Caco-2 (cell line): Measurements from ENCODE around the gene EPYC. TPM values are rescaled to one million over a fixed set of nuclear protein-coding genes. Genes with fewer than 3 reads are reported as not detected.

ENCODE experiments used
- BruUV-seq: library from RNA; stranded (reverse); fragments of 400-500 nt; replicated peaks from 2 replicates; lab custom pipeline; 2021; lab: Mats Ljungman, UMichigan
- CTCF ChIA-PET: fragments of 300-600 bp; sonication (Branson Sonifier 250); formaldehyde crosslinking; loops from one replicate; lab custom pipeline; 2022; ENCODE audit warnings: antibody characterized with exemption; lab: Charles Lee
- POLR2A ChIA-PET: fragments of 300-600 bp; sonication (Branson Sonifier 250); formaldehyde crosslinking; loops from one replicate; lab custom pipeline; 2022; ENCODE audit warnings: antibody characterized with exemption; lab: Charles Lee
- DNase-seq, 2 experiments: peaks; one replicate each; pipeline versions ENCODE4 v3.0.0 to v3.0.0-alpha.2; 2020 to 2022
- H3K27me3 ChIP-seq: replicated peaks from 2 replicates; pipeline ENCODE4 v1.6.0; 2011; ENCODE audit warnings: low read length; ENCODE audit not compliant: control insufficient read depth, insufficient read depth
- H3K36me3 ChIP-seq: 2 replicates; pipeline ENCODE4 v1.5.1; 2011; ENCODE audit warnings: low read length; ENCODE audit not compliant: control insufficient read depth, insufficient read depth
- H3K4me1 ChIP-seq: fragments of 250-450 bp; sonication (Bioruptor Pico); 2 replicates; pipeline ENCODE4 v1.5.1; 2020; ENCODE audit warnings: mild to moderate bottlenecking
- H3K4me3 ChIP-seq: 2 replicates; pipeline ENCODE4 v1.5.1; 2011; ENCODE audit warnings: low read depth, mild to moderate bottlenecking, control low read depth, low read length
- H3K9me3 ChIP-seq: fragments of 250-450 bp; sonication (Bioruptor Pico); 2 replicates; pipeline ENCODE4 v1.5.1; 2020; ENCODE audit warnings: mild to moderate bottlenecking, moderate library complexity
- H3K27ac Mint-ChIP-seq: one replicate; pipeline ENCODE4 v1.8.0; 2022; ENCODE audit warnings: mixed read lengths; ENCODE audit not compliant: unreplicated experiment
- H3K27me3 Mint-ChIP-seq: one replicate; pipeline ENCODE4 v1.8.0; 2022; ENCODE audit warnings: mixed read lengths; ENCODE audit not compliant: insufficient read depth, unreplicated experiment
- H3K36me3 Mint-ChIP-seq: one replicate; pipeline ENCODE4 v1.8.0; 2022; ENCODE audit warnings: mild to moderate bottlenecking, mixed read lengths; ENCODE audit not compliant: insufficient read depth, unreplicated experiment
- H3K4me1 Mint-ChIP-seq: one replicate; pipeline ENCODE4 v1.8.0; 2022; ENCODE audit warnings: low read depth, mixed read lengths; ENCODE audit not compliant: unreplicated experiment
- H3K4me3 Mint-ChIP-seq: one replicate; pipeline ENCODE4 v1.8.0; 2022; ENCODE audit warnings: mild to moderate bottlenecking, moderate library complexity, mixed read lengths; ENCODE audit not compliant: unreplicated experiment
- H3K9me3 Mint-ChIP-seq: one replicate; pipeline ENCODE4 v1.8.0; 2022; ENCODE audit warnings: mixed read lengths; ENCODE audit not compliant: unreplicated experiment
- intact Hi-C: fragments of 100-400 bp; cut with micrococcal nuclease; formaldehyde crosslinking; loops from one replicate; pipeline ENCODE4 v1.10.0; 2022; ENCODE audit not compliant: unreplicated experiment
- total RNA-seq: library from RNA; stranded (reverse); gene quantifications from 2 replicates; pipeline ENCODE4 v1.2.3, GENCODE V29; 2022
- TF ChIP-seq, protein P1 (sequence below), 2 experiments: fragments of 200-600 bp in 1 of 2; IDR thresholded peaks; 1 replicate in 1 of 2; 2 replicates in 1 of 2; pipeline versions ENCODE4 v1.5.1 to v1.8.0; 2011 to 2022; ENCODE audit warnings: antibody characterized with exemption in 1 of 2, control low read depth in 1 of 2, inconsistent platforms in 1 of 2, low read depth in 1 of 2, low read length in 1 of 2, mild to moderate bottlenecking in 1 of 2, moderate library complexity in 1 of 2; ENCODE audit not compliant: insufficient read depth in 1 of 2, severe bottlenecking in 1 of 2, unreplicated experiment in 1 of 2

Gene EPYC
- total RNA-seq, 1 experiment from 2014 or later, result not detected

- H3K27me3 ChIP-seq, result no peaks in the 10 kb centered on the region
- intact Hi-C loops, result no loop called here
- no peaks in the 10 kb centered on the region for H3K27me3 Mint-ChIP-seq
- no peak overlapping the region for H3K4me3 Mint-ChIP-seq
- H3K9me3 ChIP-seq, result no peaks in the 10 kb centered on the region
- no TSS peak for BruUV-seq
- H3K36me3 ChIP-seq, result no peaks in the 10 kb centered on the region
- no peak for DNase-seq
- H3K4me1 ChIP-seq, result peaks cover 4% of the 10 kb centered on the region; the same call in 1 of the 2 replicates
- peaks cover 22% of the 10 kb centered on the region for H3K9me3 Mint-ChIP-seq
- ChIA-PET CTCF (no interaction called here), POLR2A (no interaction called here)
- H3K4me1 Mint-ChIP-seq, result no peaks in the 10 kb centered on the region
- no peaks in the 10 kb centered on the region for H3K36me3 Mint-ChIP-seq
- H3K4me3 ChIP-seq, result no peak overlapping the region
- TF ChIP-seq, protein P1, sequence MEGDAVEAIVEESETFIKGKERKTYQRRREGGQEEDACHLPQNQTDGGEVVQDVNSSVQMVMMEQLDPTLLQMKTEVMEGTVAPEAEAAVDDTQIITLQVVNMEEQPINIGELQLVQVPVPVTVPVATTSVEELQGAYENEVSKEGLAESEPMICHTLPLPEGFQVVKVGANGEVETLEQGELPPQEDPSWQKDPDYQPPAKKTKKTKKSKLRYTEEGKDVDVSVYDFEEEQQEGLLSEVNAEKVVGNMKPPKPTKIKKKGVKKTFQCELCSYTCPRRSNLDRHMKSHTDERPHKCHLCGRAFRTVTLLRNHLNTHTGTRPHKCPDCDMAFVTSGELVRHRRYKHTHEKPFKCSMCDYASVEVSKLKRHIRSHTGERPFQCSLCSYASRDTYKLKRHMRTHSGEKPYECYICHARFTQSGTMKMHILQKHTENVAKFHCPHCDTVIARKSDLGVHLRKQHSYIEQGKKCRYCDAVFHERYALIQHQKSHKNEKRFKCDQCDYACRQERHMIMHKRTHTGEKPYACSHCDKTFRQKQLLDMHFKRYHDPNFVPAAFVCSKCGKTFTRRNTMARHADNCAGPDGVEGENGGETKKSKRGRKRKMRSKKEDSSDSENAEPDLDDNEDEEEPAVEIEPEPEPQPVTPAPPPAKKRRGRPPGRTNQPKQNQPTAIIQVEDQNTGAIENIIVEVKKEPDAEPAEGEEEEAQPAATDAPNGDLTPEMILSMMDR (IDR thresholded peaks at IDR 0.05; ENCODE audit: insufficient read depth in 1 of 2, low read depth in 1 of 2, low read length in 1 of 2, severe bottlenecking in 1 of 2, unreplicated experiment in 1 of 2), result no peak
- H3K27ac Mint-ChIP-seq, result no peak overlapping the region
Measured at GRCh38 chr12:90938451-90938850, 66.3 kb downstream of the EPYC start.

DNA sequence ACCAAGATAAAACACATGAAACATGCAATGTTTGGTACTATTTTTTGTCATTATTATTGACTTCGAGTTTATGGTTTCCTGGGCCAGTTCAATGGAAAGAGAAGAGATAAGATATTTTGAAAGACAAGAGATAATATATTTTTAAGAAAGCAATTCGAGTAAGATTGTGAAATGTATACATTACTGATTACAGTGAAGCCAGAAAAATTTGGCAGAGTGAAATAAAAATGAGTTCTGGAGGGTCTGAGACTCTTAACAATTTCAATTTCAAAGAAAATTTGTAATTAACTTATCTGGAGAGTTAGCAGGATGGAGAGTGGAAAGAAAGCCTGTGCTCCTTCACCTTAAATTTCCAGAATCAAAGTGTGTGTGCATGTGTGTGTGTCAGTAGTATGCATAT is 67.1 kb downstream of the EPYC start:
- H3K27me3 Mint-ChIP-seq, result no peaks in the 10 kb centered on the region
- TF ChIP-seq, protein P1 (IDR thresholded peaks at IDR 0.05; ENCODE audit: insufficient read depth in 1 of 2, low read depth in 1 of 2, low read length in 1 of 2, severe bottlenecking in 1 of 2, unreplicated experiment in 1 of 2), result no peak
- H3K27me3 ChIP-seq, result no peaks in the 10 kb centered on the region
- no peak overlapping the region for H3K4me3 Mint-ChIP-seq
- intact Hi-C loops, result no loop called here
- no peaks in the 10 kb centered on the region for H3K36me3 Mint-ChIP-seq
- H3K36me3 ChIP-seq, result no peaks in the 10 kb centered on the region
- ChIA-PET POLR2A (no interaction called here), CTCF (no interaction called here)
- no peaks in the 10 kb centered on the region for H3K9me3 ChIP-seq
- BruUV-seq, result no TSS peak
- peaks cover 23% of the 10 kb centered on the region for H3K9me3 Mint-ChIP-seq
- no peak overlapping the region for H3K27ac Mint-ChIP-seq
- no peak for DNase-seq
- peaks cover 4% of the 10 kb centered on the region; the same call in 1 of the 2 replicates for H3K4me1 ChIP-seq
- no peak overlapping the region for H3K4me3 ChIP-seq
- no peaks in the 10 kb centered on the region for H3K4me1 Mint-ChIP-seq

GRCh38 chr12:90936230-90937005 is 68.4 kb downstream of the EPYC start:
- no peaks in the 10 kb centered on the region for H3K27me3 ChIP-seq
- intact Hi-C loops, result no loop called here
- Mint-ChIP-seq H3K4me1 (no peaks in the 10 kb centered on the region), H3K4me3 (no peak overlapping the region), H3K36me3 (no peaks in the 10 kb centered on the region), H3K27ac (no peak overlapping the region), H3K27me3 (no peaks in the 10 kb centered on the region), H3K9me3 (peaks cover 23% of the 10 kb centered on the region)
- DNase-seq, result no peak
- CTCF ChIA-PET, result no interaction called here
- H3K4me3 ChIP-seq, result no peak overlapping the region
- TF ChIP-seq, protein P1 (IDR thresholded peaks at IDR 0.05; ENCODE audit: insufficient read depth in 1 of 2, low read depth in 1 of 2, low read length in 1 of 2, severe bottlenecking in 1 of 2, unreplicated experiment in 1 of 2), result no peak
- BruUV-seq, result no TSS peak
- peaks cover 4% of the 10 kb centered on the region; the same call in 1 of the 2 replicates for H3K4me1 ChIP-seq
- no peaks in the 10 kb centered on the region for H3K36me3 ChIP-seq
- POLR2A ChIA-PET, result no interaction called here
- H3K9me3 ChIP-seq, result no peaks in the 10 kb centered on the region
